HG03196 (cell line): Measurements from ENCODE around the gene RPS6KA2.

Experiments
- ATAC-seq: cut with Tn5 transposase; IDR thresholded peaks from one replicate; pipeline ENCODE4 v1.9.1; 2021; ENCODE audit not compliant: unreplicated experiment

RPS6KA2 gene

GRCh38 chr6:166456395-166457156 is 170.5 kb downstream of the RPS6KA2 start:
- peak; percentile 75 for ATAC-seq

GRCh38 chr6:166454692-166455515 is 172.1 kb downstream of the RPS6KA2 start:
- ATAC-seq, result no peak

- ATAC-seq, result no peak
Measured at GRCh38 chr6:166453651-166454050, 173.4 kb downstream of the RPS6KA2 start.

- ATAC-seq, result no peak
Measured at GRCh38 chr6:166450167-166450873, 176.7 kb downstream of the RPS6KA2 start.

- no peak for ATAC-seq
Measured at GRCh38 chr6:166449641-166450040, 177.4 kb downstream of the RPS6KA2 start.

GRCh38 chr6:166449036-166449435 is 178.0 kb downstream of the RPS6KA2 start:
- ATAC-seq, result no peak

GRCh38 chr6:166448432-166448831 is 178.6 kb downstream of the RPS6KA2 start:
- ATAC-seq, result no peak

GRCh38 chr6:166446567-166447065 is 180.4 kb downstream of the RPS6KA2 start:
- no peak for ATAC-seq

GRCh38 chr6:166446146-166446545 is 180.9 kb downstream of the RPS6KA2 start:
- ATAC-seq, result no peak

- ATAC-seq, result no peak
Measured at GRCh38 chr6:166444446-166444845, 182.6 kb downstream of the RPS6KA2 start.

GRCh38 chr6:166443166-166443565 is 183.9 kb downstream of the RPS6KA2 start:
- ATAC-seq, result no peak

- no peak for ATAC-seq
Measured at GRCh38 chr6:166442131-166442685, 184.8 kb downstream of the RPS6KA2 start.

GRCh38 chr6:166441325-166442078 is 185.5 kb downstream of the RPS6KA2 start:
- no peak for ATAC-seq

GRCh38 chr6:166440729-166441128 is 186.3 kb downstream of the RPS6KA2 start:
- ATAC-seq, result no peak

GRCh38 chr6:166440106-166440505 is 186.9 kb downstream of the RPS6KA2 start:
- no peak for ATAC-seq

GRCh38 chr6:166439366-166440091 is 187.5 kb downstream of the RPS6KA2 start:
- ATAC-seq, result no peak

- ATAC-seq, result no peak
Measured at GRCh38 chr6:166438211-166438861, 188.7 kb downstream of the RPS6KA2 start.

GRCh38 chr6:166437661-166438060 is 189.4 kb downstream of the RPS6KA2 start:
- ATAC-seq, result no peak
